ENCODE results near the gene CTSD. TPM values are rescaled to one million over a fixed set of nuclear protein-coding genes. Genes with fewer than 3 reads are reported as not detected.

Gene CTSD
- total and polyA plus RNA-seq, 12 donors, result 191 to 4,168 (median 1,999) TPM

- intact Hi-C loops (cut with DNase I), result no loop called here
- Histone ChIP-seq H3K36me3 (replicated peaks in 1 of 2) (no peaks in the 10 kb centered on the region), H3K27ac (no peak overlapping the region), H3K27me3 (peaks cover 6% of the 10 kb centered on the region), H3K9me3 (replicated peaks in 1 of 3) (no peaks in the 10 kb centered on the region), H3K4me3 (no peak overlapping the region), H3K4me1 (replicated peaks in 1 of 2) (no peaks in the 10 kb centered on the region)
- peak in 4 of 7 donors; percentile 44 to 62 (median 53) for DNase-seq
- WGBS, 4 donors, result 70 to 83% (median 79%) methylated on average over 23 to 24 of the region's 24 CpGs
- TF ChIP-seq CTCF (IDR thresholded peaks at IDR 0.05), result no peak
- TF ChIP-seq POLR2A (IDR thresholded peaks at IDR 0.05), result no peak
Observed at GRCh38 chr11:1714908-1715885, 48.5 kb downstream of the CTSD start.

- intact Hi-C loops (cut with DNase I), result no loop called here
- Histone ChIP-seq H3K27ac (no peak overlapping the region), H3K9me3 (replicated peaks in 1 of 3) (no peaks in the 10 kb centered on the region), H3K27me3 (peaks cover 6% of the 10 kb centered on the region), H3K4me3 (no peak overlapping the region), H3K4me1 (replicated peaks in 1 of 2) (peaks cover 0 to 7% of the 10 kb centered on the region in 2 donors), H3K36me3 (replicated peaks in 1 of 2) (no peaks in the 10 kb centered on the region)
- no peak for DNase-seq
- TF ChIP-seq POLR2A (IDR thresholded peaks at IDR 0.05) (no peak), CTCF (IDR thresholded peaks at IDR 0.05) (no peak)
- 85 to 94% (median 90%) methylated on average over 9 to 10 of the region's 10 CpGs for WGBS, 4 donors
Observed at GRCh38 chr11:1708716-1709115, 55.0 kb downstream of the CTSD start.

- no peak for DNase-seq
- H3K4me1 ChIP-seq (replicated peaks in 1 of 2), result peaks cover 0 to 7% of the 10 kb centered on the region in 2 donors
- H3K36me3 ChIP-seq (replicated peaks in 1 of 2), result no peaks in the 10 kb centered on the region
- no peak overlapping the region for H3K27ac ChIP-seq
- peaks cover 3% of the 10 kb centered on the region for H3K27me3 ChIP-seq
- H3K4me3 ChIP-seq, result no peak overlapping the region
- H3K9me3 ChIP-seq (replicated peaks in 1 of 3), result no peaks in the 10 kb centered on the region
- intact Hi-C loops (cut with DNase I), result no loop called here
- TF ChIP-seq POLR2A (IDR thresholded peaks at IDR 0.05) (no peak), CTCF (IDR thresholded peaks at IDR 0.05) (no peak)
- 36 to 62% (median 53%) methylated on average over 4 of the region's 4 CpGs for WGBS, 4 donors
Observed at GRCh38 chr11:1707751-1708150, 56.0 kb downstream of the CTSD start.

GRCh38 chr11:1706634-1707400 is 56.9 kb downstream of the CTSD start:
- peak in 1 of 7 donors; percentile 10 for DNase-seq
- WGBS, 4 donors, result 67 to 90% (median 81%) methylated on average over 2 to 17 of the region's 17 CpGs
- no peaks in the 10 kb centered on the region for H3K27me3 ChIP-seq
- TF ChIP-seq POLR2A (IDR thresholded peaks at IDR 0.05) (no peak), CTCF (IDR thresholded peaks at IDR 0.05) (peak in 2 of 6 experiments; percentile 24 to 29)
- intact Hi-C loops (cut with DNase I), result no loop called here
- peaks cover 0 to 7% of the 10 kb centered on the region in 2 donors for H3K4me1 ChIP-seq (replicated peaks in 1 of 2)
- no peaks in the 10 kb centered on the region for H3K36me3 ChIP-seq (replicated peaks in 1 of 2)
- H3K27ac ChIP-seq, result no peak overlapping the region
- no peaks in the 10 kb centered on the region for H3K9me3 ChIP-seq (replicated peaks in 1 of 3)
- H3K4me3 ChIP-seq, result no peak overlapping the region

All from adrenal gland (tissue), 12 donors.